Transverse colon (tissue), 4 donors: ENCODE data around the gene RAPGEF1. TPM values are rescaled to one million over a fixed set of nuclear protein-coding genes. Genes with fewer than 3 reads are reported as not detected.
A peak's percentile ranks its signal among the peaks of the same experiment; 100 is the strongest.

Source experiments
- DNase-seq: peaks from one replicate; pipeline ENCODE4 v3.0.0-alpha.2; 2019
- H3K27ac ChIP-seq, 4 donors: fragments of 200-600 bp; sonication (generic); 2 replicates each; pipeline ENCODE4 v1.5.1; 2016 to 2018; ENCODE audit warnings: inconsistent platforms in 4 of 4
- H3K27me3 ChIP-seq: fragments of 200-600 bp; sonication (generic); 2 replicates; pipeline ENCODE4 v1.5.1; 2017; ENCODE audit warnings: inconsistent platforms
- H3K36me3 ChIP-seq, 4 donors: fragments of 200-600 bp; sonication (generic); 2 replicates each; pipeline ENCODE4 v1.5.1; 2017 to 2019; ENCODE audit warnings: inconsistent platforms in 4 of 4
- H3K4me1 ChIP-seq, 4 donors: fragments of 200-600 bp; sonication (generic); 2 replicates each; pipeline ENCODE4 v1.5.1; 2017 to 2020; ENCODE audit warnings: inconsistent platforms in 4 of 4
- H3K4me3 ChIP-seq, 4 donors: fragments of 200-600 bp; sonication (generic); 1 replicate in 1 of 4; 2 replicates in 3 of 4; pipeline versions ENCODE4 v1.5.1 to v1.6.1; 2017 to 2019; ENCODE audit warnings: inconsistent platforms in 4 of 4
- H3K9me3 ChIP-seq, 2 donors: fragments of 200-600 bp; sonication (generic); 2 replicates each; pipeline ENCODE4 v1.5.1; 2017 to 2019; ENCODE audit warnings: inconsistent platforms in 2 of 2
- EP300 ChIP-seq: sonication (generic); formaldehyde crosslinking; IDR thresholded peaks from one replicate; pipeline ENCODE4 v1.6.1; 2017; ENCODE audit warnings: antibody characterized with exemption, low read depth
- POLR2A ChIP-seq: fragments of 450-650 bp; IDR thresholded peaks from one replicate; pipeline ENCODE4 v1.6.1; 2016; ENCODE audit warnings: antibody characterized with exemption, mild to moderate bottlenecking, moderate library complexity
- POLR2AphosphoS5 ChIP-seq, 3 donors: sonication (generic); formaldehyde crosslinking; IDR thresholded peaks; one replicate each; pipeline ENCODE4 v1.6.1; 2016; ENCODE audit warnings: antibody characterized with exemption in 3 of 3
- WGBS, 2 donors: methylation state at CpG; one replicate each; pipeline ENCODE4 v1.1.5; 2018; ENCODE audit warnings: low coverage in 1 of 2; 5-methylcytosine and 5-hydroxymethylcytosine counted together
- in situ Hi-C, 4 donors: fragments of 200-750 bp; cut with MboI; loops; one replicate each; pipeline versions ENCODE4 v1.15.0 to v1.15.1; 2017; ENCODE audit warnings: low sequenced_read_pairs in 3 of 4, low pct_ligation_motif_present in 1 of 4, low pct_unique_long_range_greater_than_20kb in 1 of 4
- intact Hi-C: fragments of 100-400 bp; cut with DNase I; formaldehyde crosslinking; loops from one replicate; pipeline ENCODE4 v1.15.1; 2023; ENCODE audit warnings: low total_unique reads
- small RNA-seq, 4 donors: library from RNA; depleted of rRNA; stranded (forward); fragments of <200 nt; gene quantifications; one replicate each; pipeline ENCODE3, GENCODE V24; 2016
- total RNA-seq, 4 donors: library from RNA; depleted of rRNA; stranded (reverse); fragments of >200 nt; gene quantifications; one replicate each; pipeline ENCODE4 v1.1.0, GENCODE V29; 2016
- TF ChIP-seq, protein P1 (sequence below), 5 experiments: fragments of 200-600 bp in 3 of 5; fragments of 450-650 bp in 2 of 5; sonication (generic) in 3 of 5; IDR thresholded peaks; 1 replicate in 2 of 5; 2 replicates in 3 of 5; pipeline ENCODE4 v1.5.1; 2016 to 2017; ENCODE audit warnings: antibody characterized with exemption in 5 of 5, inconsistent platforms in 3 of 5, mild to moderate bottlenecking in 2 of 5, moderate library complexity in 1 of 5

RAPGEF1 gene
- total RNA-seq, 4 donors from 2014 or later: 49.8 to 86.0 (median 55.1) TPM

DNA sequence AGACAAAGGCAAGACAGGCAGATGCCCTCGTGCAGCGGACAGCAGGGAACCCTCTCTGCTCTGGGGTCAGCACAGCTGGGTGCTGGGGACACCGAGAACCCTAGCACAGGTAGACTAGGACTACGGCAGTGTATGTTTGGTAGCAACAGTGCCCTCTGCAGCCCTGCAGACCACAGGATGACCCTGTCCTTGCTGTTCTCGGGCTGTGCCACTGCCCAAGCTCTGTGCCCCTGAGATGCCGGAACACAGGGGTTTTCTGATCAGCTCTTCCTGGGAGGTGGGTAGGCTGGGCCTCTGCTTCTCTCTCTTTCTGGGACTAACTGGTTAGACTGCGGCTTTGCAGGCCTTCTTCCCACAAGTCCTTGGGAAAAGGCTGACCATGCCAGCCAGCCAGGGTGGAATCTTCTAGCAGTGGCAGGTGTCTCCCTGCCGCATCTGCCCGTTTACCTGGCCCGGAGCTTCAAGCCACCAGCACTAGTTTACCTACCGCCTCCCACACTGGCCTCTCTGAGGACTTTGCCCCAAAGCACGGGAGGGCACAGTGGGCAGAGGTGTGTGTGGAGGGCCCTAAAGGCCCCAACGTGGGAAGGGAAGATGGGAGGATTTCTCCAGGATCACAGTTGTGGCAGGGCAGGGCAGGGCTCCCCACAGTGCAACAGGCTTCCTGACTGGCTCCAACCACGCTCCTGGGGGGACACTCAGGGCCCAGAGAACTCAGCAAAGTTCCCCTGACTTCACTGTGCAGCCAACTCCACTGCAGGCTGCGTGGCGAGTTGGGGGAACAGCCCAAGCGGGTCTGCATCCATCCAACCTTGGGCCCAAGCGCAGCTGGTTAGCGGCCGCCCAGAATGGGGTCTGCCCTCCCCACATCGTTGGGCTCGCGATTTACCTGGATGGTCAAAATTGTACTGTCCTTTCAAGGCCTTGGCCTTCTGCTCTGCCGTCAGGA lies 210.0 kb downstream of the RAPGEF1 start:
- DNase-seq: no peak
- peaks cover 12 to 23% (median 16%) of the 10 kb centered on the region in 4 donors for H3K4me1 ChIP-seq
- H3K36me3 ChIP-seq: peaks cover 0 to 13% (median 3%) of the 10 kb centered on the region in 4 donors
- intact Hi-C loops (no loop called here), in situ Hi-C loops (no loop called here)
- no peaks in the 10 kb centered on the region for H3K9me3 ChIP-seq
- TF ChIP-seq EP300 (no peak), POLR2A (no peak), POLR2AphosphoS5 (IDR thresholded peaks at IDR 0.05) (no peak)
- TF ChIP-seq, protein P1, sequence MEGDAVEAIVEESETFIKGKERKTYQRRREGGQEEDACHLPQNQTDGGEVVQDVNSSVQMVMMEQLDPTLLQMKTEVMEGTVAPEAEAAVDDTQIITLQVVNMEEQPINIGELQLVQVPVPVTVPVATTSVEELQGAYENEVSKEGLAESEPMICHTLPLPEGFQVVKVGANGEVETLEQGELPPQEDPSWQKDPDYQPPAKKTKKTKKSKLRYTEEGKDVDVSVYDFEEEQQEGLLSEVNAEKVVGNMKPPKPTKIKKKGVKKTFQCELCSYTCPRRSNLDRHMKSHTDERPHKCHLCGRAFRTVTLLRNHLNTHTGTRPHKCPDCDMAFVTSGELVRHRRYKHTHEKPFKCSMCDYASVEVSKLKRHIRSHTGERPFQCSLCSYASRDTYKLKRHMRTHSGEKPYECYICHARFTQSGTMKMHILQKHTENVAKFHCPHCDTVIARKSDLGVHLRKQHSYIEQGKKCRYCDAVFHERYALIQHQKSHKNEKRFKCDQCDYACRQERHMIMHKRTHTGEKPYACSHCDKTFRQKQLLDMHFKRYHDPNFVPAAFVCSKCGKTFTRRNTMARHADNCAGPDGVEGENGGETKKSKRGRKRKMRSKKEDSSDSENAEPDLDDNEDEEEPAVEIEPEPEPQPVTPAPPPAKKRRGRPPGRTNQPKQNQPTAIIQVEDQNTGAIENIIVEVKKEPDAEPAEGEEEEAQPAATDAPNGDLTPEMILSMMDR (IDR thresholded peaks at IDR 0.05): no peak
- H3K27ac ChIP-seq: peak overlapping the region; percentile 82 to 88 (median 86)
- H3K27me3 ChIP-seq: no peaks in the 10 kb centered on the region
- H3K4me3 ChIP-seq: peak overlapping the region; percentile 74 to 100 (median 97)
- WGBS, 2 donors: 56% methylated on average over 24 of the region's 24 CpGs; no CpG with 5 or more reads in 1 of the 2 donors

DNA sequence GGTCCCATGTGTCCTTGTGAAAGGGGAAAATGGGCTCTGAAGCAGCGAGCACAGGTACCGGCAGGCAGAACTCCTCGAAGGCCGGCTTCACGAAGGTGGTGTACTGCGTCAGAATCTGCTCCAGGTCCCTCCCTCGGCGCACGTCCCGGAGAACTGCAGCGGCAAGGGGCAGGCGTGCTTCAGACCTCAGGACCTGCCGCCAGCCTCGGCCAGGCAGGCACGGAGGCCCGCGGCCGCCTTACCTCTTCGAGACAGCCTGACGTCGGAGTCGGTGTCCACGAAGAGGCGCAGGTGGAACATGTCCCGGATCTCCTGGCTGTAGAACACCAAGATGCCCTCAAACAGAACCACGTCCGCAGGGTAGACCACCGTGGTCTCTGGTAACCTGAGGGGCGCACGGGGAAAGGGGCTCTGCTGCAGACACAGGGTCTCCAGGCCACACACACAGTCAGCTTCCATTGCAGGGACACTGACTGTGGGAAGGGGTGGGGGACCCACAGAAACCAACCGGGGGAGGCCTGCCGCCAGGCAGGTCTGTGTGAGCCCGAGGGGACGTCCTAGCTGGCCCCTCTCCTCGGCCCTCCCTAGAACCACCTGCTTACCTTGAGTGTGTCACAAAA lies 210.9 kb downstream of the RAPGEF1 start:
- Histone ChIP-seq H3K27ac (no peak overlapping the region), H3K4me1 (peaks cover 12 to 17% (median 16%) of the 10 kb centered on the region in 4 donors), H3K36me3 (peaks cover 0 to 13% (median 3%) of the 10 kb centered on the region in 4 donors), H3K27me3 (no peaks in the 10 kb centered on the region), H3K4me3 (no peak overlapping the region), H3K9me3 (no peaks in the 10 kb centered on the region)
- in situ Hi-C loops (no loop called here), intact Hi-C loops (no loop called here)
- DNase-seq: no peak
- TF ChIP-seq, protein P1 (IDR thresholded peaks at IDR 0.05): no peak
- TF ChIP-seq POLR2A (no peak), POLR2AphosphoS5 (IDR thresholded peaks at IDR 0.05) (no peak), EP300 (no peak)
- 96% methylated on average over 27 of the region's 35 CpGs; no CpG with 5 or more reads in 1 of the 2 donors for WGBS, 2 donors

DNA sequence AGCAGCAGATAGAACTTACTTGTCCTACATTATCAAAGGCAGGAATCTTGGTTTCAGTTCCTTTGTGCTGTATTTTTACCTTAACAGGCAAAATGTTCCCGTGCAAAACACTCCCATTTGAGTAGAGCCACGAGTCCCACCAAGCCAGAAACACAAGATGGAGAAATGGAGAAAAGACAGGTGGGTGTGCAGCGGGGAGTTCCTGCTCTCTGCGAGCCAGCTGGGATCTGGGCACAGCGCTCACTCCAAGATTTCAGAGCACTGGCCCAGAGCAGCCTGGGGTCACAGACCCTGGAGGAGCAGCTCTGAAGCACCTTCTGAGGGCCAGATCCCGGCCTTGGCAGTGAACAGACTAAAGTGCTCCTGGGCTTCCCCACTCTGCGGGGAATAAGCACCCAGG lies 211.7 kb downstream of the RAPGEF1 start:
- intact Hi-C loops (no loop called here), in situ Hi-C loops (no loop called here)
- Histone ChIP-seq H3K36me3 (peaks cover 0 to 13% (median 3%) of the 10 kb centered on the region in 4 donors), H3K4me1 (peaks cover 12 to 17% (median 16%) of the 10 kb centered on the region in 4 donors), H3K4me3 (no peak overlapping the region), H3K9me3 (no peaks in the 10 kb centered on the region), H3K27ac (no peak overlapping the region), H3K27me3 (no peaks in the 10 kb centered on the region)
- no peak for TF ChIP-seq EP300
- no peak for TF ChIP-seq POLR2AphosphoS5 (IDR thresholded peaks at IDR 0.05)
- TF ChIP-seq, protein P1 (IDR thresholded peaks at IDR 0.05): no peak
- no peak for TF ChIP-seq POLR2A
- DNase-seq: no peak
- 82 to 91% methylated on average over 3 to 7 of the region's 7 CpGs for WGBS, 2 donors

Small RNA genes lying within 50 kb of the gene (small RNA-seq; reads per million reads assigned to genes)
- gene EIF4A1P3: 0 reads per million in 4 donors
- gene RF00272: 0 reads per million in 4 donors
- gene RN7SL328P: 0 to 0.53 (median 0) reads per million in 4 donors

Other genes starting within 250 kb of the RAPGEF1 start
- 100 to 1,000 TPM in 1 of 4 donors, 10 to 100 TPM in 3; 37.5 to 178 (median 69.5) TPM for gene POMT1, start 237.2 kb downstream of the RAPGEF1 start, total RNA-seq
- gene UCK1, start 208.8 kb downstream of the RAPGEF1 start, total RNA-seq: 10 to 100 TPM; 10.5 to 63.6 (median 35.3) TPM
- 10 to 100 TPM in 1 of 4 donors, 1 to 10 TPM in 2, not detected in 1; 1.6 to 12.3 (median 5.7) TPM for gene PRRT1B, start 194.6 kb downstream of the RAPGEF1 start, total RNA-seq